ENCODE measurements around the gene C3orf49. TPM values are rescaled to one million over a fixed set of nuclear protein-coding genes. Genes with fewer than 3 reads are reported as not detected.

Gene C3orf49
- total RNA-seq, 2 experiments from 2014 or later, result not detected

DNA sequence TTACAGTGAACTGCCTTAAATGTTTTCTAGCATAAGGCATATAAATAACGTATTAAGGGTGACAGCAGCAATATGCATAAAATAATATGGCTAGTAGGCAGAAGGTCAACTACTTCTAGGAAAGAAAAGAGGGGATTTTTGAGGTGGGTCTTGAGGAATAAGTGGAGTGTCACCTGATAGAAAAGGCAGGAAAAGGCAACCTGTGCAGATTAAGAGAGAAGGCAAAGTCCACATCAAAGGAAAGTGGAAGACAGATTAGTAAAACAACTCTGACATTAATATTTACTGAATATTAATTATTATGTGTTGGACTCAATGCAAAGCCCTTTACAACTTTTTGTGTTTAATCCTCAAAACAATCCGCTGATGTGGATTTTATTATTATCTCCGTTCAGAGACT lies 41.7 kb downstream of the C3orf49 start:
- POLR2A ChIA-PET, result interaction anchor here (1.3 to 2.3 kb wide), 2 partner anchors 51 kb away, joined by 4 to 10 read pairs; partner anchors contain the start of gene SCAANT1
- no peak for DNase-seq
- peaks cover 31% of the 10 kb centered on the region for H3K36me3 Mint-ChIP-seq (ENCODE audit: low read depth)
- H3K27ac Mint-ChIP-seq, result no peak overlapping the region
- H3K27me3 Mint-ChIP-seq, result no peaks in the 10 kb centered on the region
- H3K4me1 Mint-ChIP-seq, result peaks cover 41% of the 10 kb centered on the region
- H3K9me3 Mint-ChIP-seq, result no peaks in the 10 kb centered on the region
- CTCF ChIA-PET, result no interaction called here
- H3K4me3 Mint-ChIP-seq, result no peak overlapping the region

DNA sequence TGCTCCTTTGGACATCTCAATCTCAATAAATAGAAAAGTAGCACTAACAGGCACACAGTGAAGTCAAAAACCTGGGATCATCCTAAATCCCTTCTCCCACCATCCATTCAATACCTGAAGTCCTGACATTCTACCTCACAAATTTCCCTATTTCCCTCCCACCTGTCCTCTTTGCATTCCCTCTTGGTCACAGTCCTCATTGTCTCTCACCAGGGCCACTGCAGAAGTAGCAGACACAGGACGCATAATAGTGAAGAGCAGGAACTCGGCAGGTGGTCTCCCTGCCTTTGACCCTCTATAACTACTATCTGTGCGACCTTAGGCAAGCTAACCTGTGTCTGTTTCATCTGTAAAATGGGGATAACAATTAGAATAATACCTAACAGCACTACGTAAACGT lies 42.2 kb downstream of the C3orf49 start:
- Mint-ChIP-seq H3K27me3 (no peaks in the 10 kb centered on the region), H3K4me1 (peaks cover 41% of the 10 kb centered on the region), H3K4me3 (no peak overlapping the region), H3K27ac (no peak overlapping the region), H3K9me3 (no peaks in the 10 kb centered on the region), H3K36me3 (ENCODE audit: low read depth) (peaks cover 36% of the 10 kb centered on the region)
- DNase-seq, result no peak
- ChIA-PET CTCF (no interaction called here), POLR2A (interaction anchor here (1.3 kb wide), 1 partner anchor 50 kb away, joined by 4 read pairs; the partner anchor contains the start of gene SCAANT1)

DNA sequence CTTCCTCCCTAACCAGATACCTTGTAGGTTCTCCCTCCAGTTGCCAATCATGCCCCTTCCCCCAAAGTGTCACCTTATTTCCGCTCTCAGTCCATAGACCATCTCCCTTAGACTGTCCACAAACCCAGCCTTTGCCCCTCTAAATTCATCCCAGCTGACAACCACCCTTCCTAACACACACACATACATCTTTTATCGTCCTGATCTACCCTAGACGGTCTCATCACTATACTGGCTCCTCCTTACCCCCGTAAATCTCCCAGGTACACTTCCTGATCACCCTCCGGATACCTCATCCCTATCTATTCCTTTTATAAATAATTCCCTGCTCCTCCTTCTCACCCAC lies 43.7 kb downstream of the C3orf49 start:
- ChIA-PET CTCF (interaction anchor here (1.4 kb wide), 1 partner anchor 98 kb away, joined by 3 read pairs; no protein-coding TSS in a partner anchor), POLR2A (interaction anchor here (0.9 to 2.7 kb wide), 2 partner anchors 48 to 106 kb away, joined by 3 to 25 read pairs; partner anchors contain the start of gene SCAANT1)
- Mint-ChIP-seq H3K9me3 (no peaks in the 10 kb centered on the region), H3K4me1 (peaks cover 43% of the 10 kb centered on the region), H3K4me3 (peak overlapping the region; percentile 77), H3K27me3 (no peaks in the 10 kb centered on the region), H3K27ac (peak overlapping the region; percentile 90), H3K36me3 (ENCODE audit: low read depth) (peaks cover 44% of the 10 kb centered on the region)
- no peak for DNase-seq

DNA sequence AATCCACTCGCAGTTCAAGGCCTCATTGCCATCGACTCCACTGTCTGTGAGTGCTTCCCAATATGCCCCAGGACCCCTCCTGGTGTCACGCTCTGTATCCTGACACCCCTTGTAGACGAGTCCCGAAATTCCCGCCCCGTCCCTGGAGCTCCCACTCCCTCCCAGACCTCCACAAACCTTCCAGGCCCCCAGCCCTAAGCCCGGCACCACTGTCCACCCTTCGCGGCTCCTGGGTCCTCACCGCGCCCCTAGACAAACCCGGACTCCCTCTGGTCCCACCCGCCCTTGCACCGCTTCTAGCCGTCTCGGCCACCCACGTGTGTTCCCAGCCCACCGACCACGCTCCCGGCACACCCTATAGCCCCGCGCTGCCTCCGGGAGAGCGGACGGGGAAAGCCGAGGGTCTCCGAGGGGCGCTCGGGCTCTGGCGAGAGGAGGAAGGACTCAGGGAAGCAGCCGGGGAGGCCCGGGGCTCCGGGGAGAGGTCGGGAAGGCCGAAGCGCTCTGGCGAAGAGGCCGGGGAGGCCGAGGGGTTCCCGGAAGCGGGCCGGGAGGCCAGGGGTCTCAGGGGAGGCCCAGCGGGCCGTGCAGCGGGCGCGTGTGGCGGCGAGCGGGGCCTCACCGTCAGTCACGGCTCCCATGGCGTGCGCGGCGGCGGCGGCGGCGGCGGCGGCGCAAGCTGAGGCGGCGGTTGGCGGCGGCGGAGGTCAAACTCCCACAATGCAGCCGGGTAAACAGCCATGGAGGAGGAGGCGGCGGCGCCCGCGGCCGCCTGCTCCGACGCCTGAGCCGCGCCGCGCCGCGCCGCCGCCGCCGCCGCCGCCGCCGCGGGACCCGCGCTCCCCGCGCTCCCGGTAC lies 44.3 kb downstream of the C3orf49 start, which contains the start of the genes ATXN7 and THOC7:
Gene ATXN7, plus strand, starts transcription at position 718 of the 858 bp plus-strand sequence. CDS start 48,732 bp downstream, outside the sequence.
Gene THOC7, minus strand, starts transcription at position 656 of the 858 bp plus-strand sequence. Its CDS starts 15 bp downstream, at position 641.
- Mint-ChIP-seq H3K4me1 (peaks cover 48% of the 10 kb centered on the region), H3K36me3 (ENCODE audit: low read depth) (peaks cover 48% of the 10 kb centered on the region), H3K4me3 (peak within 1 kb of the TSS; percentile 95), H3K27ac (peak within 1 kb of the TSS; percentile 90), H3K27me3 (no peaks in the 10 kb centered on the region), H3K9me3 (no peaks in the 10 kb centered on the region)
- DNase-seq, result peak; percentile 68
- CTCF ChIA-PET, result interaction anchor here (0.6 to 2.2 kb wide), 4 partner anchors 49 to 160 kb away, joined by 3 to 7 read pairs (median 3); partner anchors contain the start of genes PSMD6 and SCAANT1
- POLR2A ChIA-PET, result interaction anchor here (0.9 to 2.7 kb wide), 5 partner anchors 8 to 116 kb away, joined by 3 to 25 read pairs (median 4); partner anchors contain the start of gene SCAANT1

DNA sequence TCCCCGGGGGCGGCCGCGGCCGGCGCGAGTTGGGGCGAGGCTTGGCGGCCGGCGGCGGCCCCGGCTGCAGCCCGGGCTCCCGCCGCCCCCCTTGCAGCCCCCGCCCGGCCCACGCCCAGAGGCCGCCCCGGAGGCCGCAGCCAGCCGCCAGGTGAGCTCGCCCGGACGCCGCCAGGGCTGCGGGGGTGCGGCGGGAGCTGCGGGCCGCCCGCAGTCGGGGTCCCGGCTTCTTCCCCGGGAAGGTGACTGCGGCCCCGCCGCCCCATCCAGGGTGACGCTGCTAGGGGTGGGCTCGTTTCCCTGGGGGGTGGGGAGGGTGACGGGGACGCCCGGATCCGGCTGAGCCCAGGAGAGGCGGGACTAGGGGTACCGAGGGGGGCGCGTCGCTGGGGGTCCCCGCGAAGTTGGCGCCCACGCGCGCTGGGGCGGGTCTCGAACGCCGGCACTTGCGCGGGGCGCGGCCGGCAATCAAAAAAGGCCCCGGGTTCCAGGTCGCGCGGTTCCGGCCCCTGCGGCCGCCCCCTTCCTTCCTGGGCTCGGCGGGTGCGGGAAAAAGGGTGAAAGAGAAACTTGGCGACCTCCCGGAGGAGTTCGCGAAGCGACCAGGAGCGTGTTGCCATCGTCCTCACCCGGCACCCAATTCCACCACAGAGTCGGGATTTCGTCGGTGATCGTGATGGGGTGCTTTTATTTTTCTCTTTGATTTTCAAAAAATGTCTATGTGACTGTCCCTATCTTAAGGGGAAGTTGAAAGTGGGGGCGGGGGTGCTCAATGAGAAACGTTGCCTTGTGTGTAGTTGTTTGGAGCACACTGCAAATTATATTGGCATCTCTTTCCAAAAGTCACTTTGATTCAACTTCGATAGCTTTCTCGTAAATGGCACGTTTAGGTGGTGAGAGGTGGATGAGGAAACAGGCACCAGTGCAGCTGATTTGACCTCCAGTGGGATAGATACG lies 45.2 kb downstream of the C3orf49 start:
- Mint-ChIP-seq H3K9me3 (no peaks in the 10 kb centered on the region), H3K4me3 (peak overlapping the region; percentile 95), H3K4me1 (peaks cover 55% of the 10 kb centered on the region), H3K27ac (peak overlapping the region; percentile 89), H3K36me3 (ENCODE audit: low read depth) (peaks cover 48% of the 10 kb centered on the region), H3K27me3 (no peaks in the 10 kb centered on the region)
- POLR2A ChIA-PET, result interaction anchor here (1.0 to 2.7 kb wide), 5 partner anchors 9 to 115 kb away, joined by 3 to 25 read pairs (median 4); partner anchors contain the start of gene SCAANT1
- CTCF ChIA-PET, result interaction anchor here (0.6 to 2.2 kb wide), 3 partner anchors 48 to 159 kb away, joined by 3 to 7 read pairs (median 3); partner anchors contain the start of genes PSMD6 and SCAANT1
- DNase-seq, result peak; percentile 55

DNA sequence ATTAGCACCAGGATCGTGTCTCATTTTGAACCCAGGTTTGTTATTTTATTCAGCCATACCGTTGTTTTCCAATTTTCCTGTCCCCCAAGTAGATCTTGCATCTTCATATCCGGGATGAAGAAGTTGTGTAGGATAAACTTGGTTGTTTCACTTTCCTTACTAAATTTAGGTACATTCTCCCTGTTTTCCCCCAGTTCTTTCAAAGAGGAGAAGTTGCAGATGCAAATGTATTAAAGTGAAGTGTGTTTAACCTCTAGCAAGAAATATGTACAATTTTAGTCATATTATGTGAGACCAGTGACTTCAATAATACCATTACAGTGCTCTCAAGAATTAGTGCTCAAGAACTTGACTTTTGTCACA lies 45.8 kb downstream of the C3orf49 start:
- Mint-ChIP-seq H3K27me3 (no peaks in the 10 kb centered on the region), H3K4me1 (peaks cover 55% of the 10 kb centered on the region), H3K4me3 (peak overlapping the region; percentile 95), H3K36me3 (ENCODE audit: low read depth) (peaks cover 52% of the 10 kb centered on the region), H3K9me3 (no peaks in the 10 kb centered on the region), H3K27ac (peak overlapping the region; percentile 89)
- ChIA-PET CTCF (interaction anchor here (2.2 kb wide), 1 partner anchor 158 kb away, joined by 7 read pairs; the partner anchor contains the start of gene PSMD6), POLR2A (interaction anchor here (1.3 to 2.7 kb wide), 2 partner anchors 46 to 103 kb away, joined by 4 to 25 read pairs; partner anchors contain the start of gene SCAANT1)
- no peak for DNase-seq

DNA sequence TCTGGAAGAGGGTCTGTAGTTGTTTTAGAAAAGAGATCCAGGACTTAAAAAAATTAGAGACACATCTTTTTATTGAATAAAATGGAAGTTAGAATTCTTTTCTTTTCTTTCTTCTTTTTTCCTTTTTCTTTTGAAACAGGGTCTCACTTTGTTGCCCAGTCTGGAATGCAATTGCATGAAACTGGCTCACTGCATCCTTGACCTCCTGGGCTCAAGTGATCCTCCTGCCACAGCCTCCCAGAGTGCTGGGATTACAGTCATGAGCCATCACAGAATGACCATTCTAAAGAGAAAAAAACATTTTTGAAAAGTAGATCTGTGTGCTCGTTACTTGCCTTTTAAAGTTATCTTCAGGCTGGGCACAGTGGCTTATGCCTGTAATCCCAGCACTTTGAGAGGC lies 48.1 kb downstream of the C3orf49 start:
- DNase-seq, result no peak
- POLR2A ChIA-PET, result interaction anchor here (1.0 kb wide), 1 partner anchor 16 kb away, joined by 5 read pairs; no protein-coding TSS in a partner anchor
- no peak overlapping the region for H3K4me3 Mint-ChIP-seq
- no peak overlapping the region for H3K27ac Mint-ChIP-seq
- H3K9me3 Mint-ChIP-seq, result no peaks in the 10 kb centered on the region
- H3K27me3 Mint-ChIP-seq, result no peaks in the 10 kb centered on the region
- H3K36me3 Mint-ChIP-seq (ENCODE audit: low read depth), result peaks cover 50% of the 10 kb centered on the region
- H3K4me1 Mint-ChIP-seq, result peaks cover 52% of the 10 kb centered on the region
- CTCF ChIA-PET, result no interaction called here

DNA sequence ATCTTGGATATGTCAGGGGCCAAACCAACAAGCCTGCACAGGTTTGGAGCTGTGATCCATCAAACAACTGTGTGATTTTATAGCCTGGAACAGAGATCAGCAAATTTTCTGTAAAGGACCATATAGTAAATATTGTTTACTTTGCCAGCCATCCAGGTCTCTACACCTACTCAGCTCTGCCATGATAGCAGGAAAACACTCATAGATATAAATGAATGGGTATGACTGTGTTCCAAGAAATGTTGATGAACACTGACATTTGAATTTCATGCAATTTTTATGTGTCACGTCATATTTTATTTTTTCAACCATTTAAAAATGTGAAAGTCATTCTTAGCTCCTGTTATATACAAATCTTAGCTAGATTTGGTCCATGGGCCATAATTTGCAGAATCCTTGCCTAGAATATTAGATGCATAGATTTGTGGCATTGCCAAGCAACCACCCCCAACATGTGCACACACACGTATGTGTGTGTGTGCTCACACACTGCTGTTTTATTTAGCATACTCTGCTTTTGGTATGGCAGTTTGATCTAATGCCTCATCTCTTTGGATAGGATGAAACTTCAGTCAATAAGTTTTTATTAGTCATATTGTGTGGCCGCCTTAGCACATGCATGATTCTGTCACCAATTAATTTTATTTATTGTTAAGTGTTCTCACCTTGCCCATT lies 51.0 kb downstream of the C3orf49 start:
- POLR2A ChIA-PET, result interaction anchor here (1.1 to 1.3 kb wide), 3 partner anchors 40 to 42 kb away, joined by 3 to 4 read pairs (median 3); partner anchors contain the start of gene SCAANT1
- Mint-ChIP-seq H3K27me3 (no peaks in the 10 kb centered on the region), H3K4me1 (peaks cover 49% of the 10 kb centered on the region), H3K9me3 (no peaks in the 10 kb centered on the region), H3K27ac (no peak overlapping the region), H3K4me3 (no peak overlapping the region), H3K36me3 (ENCODE audit: low read depth) (peaks cover 36% of the 10 kb centered on the region)
- DNase-seq, result no peak
- CTCF ChIA-PET, result no interaction called here

DNA sequence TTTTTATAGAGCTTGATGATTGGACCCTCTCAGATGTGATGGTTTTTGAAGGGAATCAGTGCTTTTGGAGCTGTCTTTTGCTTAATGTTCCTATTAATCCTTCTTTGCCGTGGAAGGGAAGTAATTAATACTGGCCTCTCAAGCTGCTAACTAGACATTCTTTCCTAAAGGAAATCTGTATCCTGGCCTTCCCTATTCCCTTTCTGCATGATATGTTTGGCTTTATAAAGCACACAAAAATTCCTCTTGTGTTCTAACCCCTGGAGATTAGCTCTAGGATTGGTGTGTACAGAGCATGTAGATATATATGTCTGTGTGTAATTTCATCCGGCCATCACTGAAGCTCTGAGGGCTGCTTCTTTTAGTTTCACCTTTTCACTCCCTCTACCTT lies 51.5 kb downstream of the C3orf49 start:
- Mint-ChIP-seq H3K27me3 (no peaks in the 10 kb centered on the region), H3K4me1 (peaks cover 45% of the 10 kb centered on the region), H3K36me3 (ENCODE audit: low read depth) (peaks cover 32% of the 10 kb centered on the region), H3K4me3 (no peak overlapping the region), H3K27ac (no peak overlapping the region), H3K9me3 (no peaks in the 10 kb centered on the region)
- ChIA-PET POLR2A (interaction anchor here (0.7 to 1.3 kb wide), 4 partner anchors 22 to 42 kb away, joined by 3 to 4 read pairs (median 3); partner anchors contain the start of gene SCAANT1), CTCF (no interaction called here)
- no peak for DNase-seq

DNA sequence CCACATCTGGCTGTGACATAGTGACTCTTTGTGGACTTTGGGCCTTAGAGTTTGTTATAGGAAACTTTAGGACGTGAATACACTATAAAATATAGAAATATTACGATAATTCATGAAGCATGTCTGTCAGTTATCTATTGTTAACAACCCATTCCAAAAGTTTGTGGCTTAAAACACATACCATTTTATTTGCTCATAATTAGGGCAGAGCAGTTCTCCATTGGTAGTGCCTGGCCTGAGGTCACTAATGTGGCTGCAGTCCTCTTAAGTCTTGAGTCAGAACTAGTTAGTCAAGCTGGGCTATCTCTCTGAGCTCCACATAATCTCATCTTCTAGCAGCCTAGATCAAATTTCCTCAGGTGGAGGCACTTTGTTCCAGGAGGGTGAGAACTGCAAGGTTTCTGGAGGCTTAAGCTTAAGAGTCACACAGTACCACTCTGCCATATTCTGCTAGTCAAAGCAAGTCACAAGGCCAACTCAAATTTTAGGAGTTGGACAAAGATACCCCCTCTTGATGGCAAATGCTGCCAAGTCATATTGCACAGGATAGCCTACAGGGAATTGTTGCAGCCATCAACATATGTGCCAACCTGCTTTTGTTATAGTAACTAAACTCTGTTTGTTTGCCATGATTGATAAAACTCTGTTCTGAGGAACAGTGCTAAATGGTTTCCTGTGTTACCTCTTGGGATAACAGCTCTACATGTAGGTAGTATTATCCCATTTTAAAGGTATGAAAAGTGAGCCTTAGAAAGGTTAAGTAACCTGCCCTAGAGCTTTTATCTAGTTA lies 53.2 kb downstream of the C3orf49 start:
- H3K27me3 Mint-ChIP-seq, result no peaks in the 10 kb centered on the region
- ChIA-PET CTCF (no interaction called here), POLR2A (no interaction called here)
- H3K36me3 Mint-ChIP-seq (ENCODE audit: low read depth), result peaks cover 20% of the 10 kb centered on the region
- no peak for DNase-seq
- peaks cover 39% of the 10 kb centered on the region for H3K4me1 Mint-ChIP-seq
- H3K27ac Mint-ChIP-seq, result no peak overlapping the region
- H3K4me3 Mint-ChIP-seq, result no peak overlapping the region
- H3K9me3 Mint-ChIP-seq, result no peaks in the 10 kb centered on the region

DNA sequence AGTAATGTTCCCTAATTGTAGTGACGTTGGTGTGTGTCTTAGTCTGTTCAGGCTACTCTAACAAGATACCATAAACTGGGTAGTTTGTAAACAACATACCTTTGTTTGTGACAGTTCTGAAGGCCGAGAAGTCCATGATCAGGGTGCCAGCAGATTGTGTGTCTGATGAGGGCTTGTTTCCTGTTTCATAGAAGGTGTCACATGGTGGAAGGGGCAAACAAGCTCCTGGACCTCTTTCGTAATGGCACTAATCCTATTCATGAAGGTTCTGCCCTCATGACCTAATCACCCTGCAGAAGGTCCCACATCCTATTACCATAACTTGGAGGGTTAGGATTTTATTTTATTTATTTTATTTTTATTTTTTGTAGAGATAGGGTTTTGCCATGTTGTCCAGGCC lies 55.7 kb downstream of the C3orf49 start:
- no peak for DNase-seq
- Mint-ChIP-seq H3K9me3 (no peaks in the 10 kb centered on the region), H3K36me3 (ENCODE audit: low read depth) (peaks cover 14% of the 10 kb centered on the region), H3K27ac (no peak overlapping the region), H3K4me1 (peaks cover 43% of the 10 kb centered on the region), H3K4me3 (no peak overlapping the region), H3K27me3 (no peaks in the 10 kb centered on the region)
- ChIA-PET POLR2A (no interaction called here), CTCF (no interaction called here)
